Upper lobe of left lung (tissue), 6 donors: ENCODE results near the gene ART4. TPM values are rescaled to one million over a fixed set of nuclear protein-coding genes. Genes with fewer than 3 reads are reported as not detected.

ENCODE experiments used
- ATAC-seq, 2 donors: fragments of 200-7000 bp; cut with Tn5 transposase; one replicate each; pipeline ENCODE4 v1.9.1; 2022; ENCODE audit warnings: mild to moderate bottlenecking in 2 of 2, moderate library complexity in 2 of 2; ENCODE audit not compliant: low FRiP score in 2 of 2
- DNase-seq, 2 donors: peaks; one replicate each; pipeline ENCODE4 v3.0.0-alpha.2; 2019 to 2020
- H3K27ac ChIP-seq, 4 donors: fragments of 200-600 bp; sonication (generic); one replicate each; pipeline ENCODE4 v1.5.1; 2016 to 2019
- H3K27me3 ChIP-seq, 4 donors: fragments of 200-600 bp; sonication (generic); one replicate each; pipeline ENCODE4 v1.5.1; 2017 to 2019
- H3K36me3 ChIP-seq, 4 donors: fragments of 200-600 bp; sonication (generic); one replicate each; pipeline ENCODE4 v1.5.1; 2016 to 2019
- H3K4me1 ChIP-seq, 4 donors: fragments of 200-600 bp; sonication (generic); one replicate each; pipeline ENCODE4 v1.5.1; 2018 to 2019
- H3K4me3 ChIP-seq, 4 donors: fragments of 200-600 bp; sonication (generic); one replicate each; pipeline ENCODE4 v1.5.1; 2017 to 2019; ENCODE audit warnings: mild to moderate bottlenecking in 2 of 4, moderate library complexity in 1 of 4
- H3K9me3 ChIP-seq, 4 donors: fragments of 200-600 bp; sonication (generic); one replicate each; pipeline ENCODE4 v1.5.1; 2018 to 2019
- EP300 ChIP-seq, 4 donors: sonication (generic); formaldehyde crosslinking; IDR thresholded peaks; one replicate each; pipeline ENCODE4 v1.5.1; 2017; ENCODE audit warnings: antibody characterized with exemption in 4 of 4, control low read depth in 2 of 4
- POLR2A ChIP-seq, 4 donors: fragments of 450-650 bp; IDR thresholded peaks; one replicate each; pipeline ENCODE4 v1.5.1; 2016 to 2017; ENCODE audit warnings: antibody characterized with exemption in 4 of 4, mild to moderate bottlenecking in 2 of 4
- POLR2AphosphoS5 ChIP-seq, 2 donors: sonication (generic); formaldehyde crosslinking; IDR thresholded peaks; one replicate each; pipeline ENCODE4 v1.5.1; 2017; ENCODE audit warnings: antibody characterized with exemption in 2 of 2
- WGBS, 2 donors: methylation state at CpG; one replicate each; pipeline ENCODE4 v1.1.5; 2017 to 2018; 5-methylcytosine and 5-hydroxymethylcytosine counted together
- total RNA-seq, 6 donors: library from RNA; depleted of rRNA in 4 of 6; stranded (reverse); fragments of >200 nt in 4 of 6; gene quantifications; one replicate each; pipeline versions ENCODE4 v1.1.0 to v1.2.1, GENCODE V29; 2016 to 2021
- TF ChIP-seq, protein P1 (sequence below), 6 experiments: fragments of 450-650 bp in 4 of 6; fragments of 200-600 bp in 2 of 6; sonication (generic) in 2 of 6; IDR thresholded peaks; one replicate each; pipeline ENCODE4 v1.5.1; 2016 to 2019; ENCODE audit warnings: antibody characterized with exemption in 6 of 6
- donor health status: DM: no; HTN: no; CAD: no; lungs with moderate emphysema.
- donor health status: DM: no; HTN: yes; CAD: no; lungs with severe emphysema.

Gene ART4
- total RNA-seq, 6 donors from 2014 or later: 0.55 to 5.8 (median 2.1) TPM

DNA sequence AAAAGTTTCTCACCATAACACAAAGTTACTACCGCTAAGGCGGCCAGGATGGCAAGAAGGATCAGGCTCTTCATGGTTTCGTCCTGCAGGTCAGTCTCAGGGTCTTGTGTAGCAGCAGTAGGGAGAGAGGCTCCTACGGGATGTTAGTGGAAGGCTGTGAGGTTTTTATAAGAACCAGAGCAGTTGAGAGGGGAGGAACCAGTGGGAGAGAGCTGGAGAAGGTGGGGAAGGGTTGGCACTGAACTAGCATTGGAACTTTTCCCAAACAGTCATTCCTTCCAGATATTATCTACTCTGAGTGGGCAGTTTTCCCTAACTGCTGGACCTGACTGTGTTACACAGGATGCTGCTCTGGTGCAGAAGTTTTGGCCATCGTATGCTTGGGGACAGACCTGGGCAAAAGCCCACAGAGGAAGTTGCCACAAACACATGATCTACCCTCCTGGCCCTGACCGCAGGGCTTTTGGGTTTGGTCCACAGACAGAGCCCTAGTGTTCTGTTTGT is 42.4 kb upstream of the ART4 start, which contains the start of gene MGP:
Gene MGP (minus strand): TSS at position 137 of the 504 bp plus-strand sequence. CDS start 63 bp downstream, at position 74.
- peak; percentile 5 to 54 for TF ChIP-seq POLR2AphosphoS5 (IDR thresholded peaks at IDR 0.05)
- TF ChIP-seq, protein P1, sequence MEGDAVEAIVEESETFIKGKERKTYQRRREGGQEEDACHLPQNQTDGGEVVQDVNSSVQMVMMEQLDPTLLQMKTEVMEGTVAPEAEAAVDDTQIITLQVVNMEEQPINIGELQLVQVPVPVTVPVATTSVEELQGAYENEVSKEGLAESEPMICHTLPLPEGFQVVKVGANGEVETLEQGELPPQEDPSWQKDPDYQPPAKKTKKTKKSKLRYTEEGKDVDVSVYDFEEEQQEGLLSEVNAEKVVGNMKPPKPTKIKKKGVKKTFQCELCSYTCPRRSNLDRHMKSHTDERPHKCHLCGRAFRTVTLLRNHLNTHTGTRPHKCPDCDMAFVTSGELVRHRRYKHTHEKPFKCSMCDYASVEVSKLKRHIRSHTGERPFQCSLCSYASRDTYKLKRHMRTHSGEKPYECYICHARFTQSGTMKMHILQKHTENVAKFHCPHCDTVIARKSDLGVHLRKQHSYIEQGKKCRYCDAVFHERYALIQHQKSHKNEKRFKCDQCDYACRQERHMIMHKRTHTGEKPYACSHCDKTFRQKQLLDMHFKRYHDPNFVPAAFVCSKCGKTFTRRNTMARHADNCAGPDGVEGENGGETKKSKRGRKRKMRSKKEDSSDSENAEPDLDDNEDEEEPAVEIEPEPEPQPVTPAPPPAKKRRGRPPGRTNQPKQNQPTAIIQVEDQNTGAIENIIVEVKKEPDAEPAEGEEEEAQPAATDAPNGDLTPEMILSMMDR (IDR thresholded peaks at IDR 0.05): no peak
- TF ChIP-seq EP300 (IDR thresholded peaks at IDR 0.05): no peak
- peak in 3 of 4 donors; percentile 42 to 63 (median 61) for TF ChIP-seq POLR2A (IDR thresholded peaks at IDR 0.05)
- no peaks in the 10 kb centered on the region for H3K27me3 ChIP-seq
- 26 to 31% methylated on average over 6 of the region's 6 CpGs for WGBS, 2 donors
- H3K27ac ChIP-seq: peak within 1 kb of the TSS; percentile 36 to 78 (median 70)
- ATAC-seq (peak; percentile 87 to 91), DNase-seq (no peak)
- peak within 1 kb of the TSS in 3 of 4 donors; percentile 25 to 38 (median 31) for H3K4me3 ChIP-seq
- no peaks in the 10 kb centered on the region for H3K9me3 ChIP-seq
- H3K4me1 ChIP-seq: peaks cover 13 to 19% (median 18%) of the 10 kb centered on the region in 4 donors
- H3K36me3 ChIP-seq: no peaks in the 10 kb centered on the region

DNA sequence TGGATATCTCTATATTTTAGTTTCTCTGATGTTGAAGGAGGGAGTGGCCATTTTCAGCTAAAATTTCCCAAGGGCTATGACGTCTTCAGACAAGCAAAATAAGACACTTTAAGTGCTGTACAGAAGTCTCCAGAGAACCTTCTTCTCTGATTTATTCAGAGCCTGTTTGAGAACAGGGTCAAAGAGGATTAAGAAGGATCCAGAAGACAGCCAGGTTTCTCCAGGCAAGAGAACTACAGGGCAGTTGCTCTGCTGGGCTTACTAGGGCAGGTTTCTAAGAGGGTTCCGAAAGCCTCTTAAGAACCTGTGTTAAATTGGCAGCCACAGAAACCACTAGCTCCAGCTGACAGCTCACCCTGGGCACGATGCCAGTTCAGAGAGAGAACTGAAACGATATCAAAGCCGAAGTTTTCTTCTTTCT is 41.1 kb upstream of the ART4 start:
- peak in 1 of 2 donors; percentile 85 for DNase-seq
- peak; percentile 70 to 79 for ATAC-seq
- H3K4me3 ChIP-seq: peak overlapping the region in 3 of 4 donors; percentile 25 to 38 (median 31)
- WGBS, 2 donors: 0 to 1% methylated on average over 4 to 5 of the region's 5 CpGs
- H3K36me3 ChIP-seq: no peaks in the 10 kb centered on the region
- TF ChIP-seq POLR2AphosphoS5 (IDR thresholded peaks at IDR 0.05): peak in 1 of 2 donors; percentile 28
- TF ChIP-seq POLR2A (IDR thresholded peaks at IDR 0.05): no peak
- H3K9me3 ChIP-seq: no peaks in the 10 kb centered on the region
- no peaks in the 10 kb centered on the region for H3K27me3 ChIP-seq
- H3K4me1 ChIP-seq: peaks cover 13 to 19% (median 18%) of the 10 kb centered on the region in 4 donors
- H3K27ac ChIP-seq: peak overlapping the region; percentile 36 to 78 (median 70)

DNA sequence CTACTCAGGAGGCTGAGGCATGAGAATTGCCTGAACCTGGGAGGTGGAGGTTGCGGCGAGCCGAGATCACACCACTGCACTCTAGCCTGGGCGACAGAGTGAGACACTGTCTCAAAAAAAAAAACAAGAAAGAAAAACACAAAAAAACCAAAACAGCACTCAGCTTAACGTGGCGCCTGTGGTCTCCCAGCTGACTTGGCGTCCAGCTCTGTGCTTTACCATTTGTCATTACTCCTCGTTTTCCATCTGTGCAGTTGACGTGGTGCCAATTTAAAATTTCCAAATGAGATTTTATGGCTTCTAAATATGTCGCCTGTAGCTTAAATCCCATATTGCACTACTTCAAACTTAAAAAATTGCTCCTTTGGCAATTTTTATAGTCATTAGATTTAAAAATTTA is 40.4 kb upstream of the ART4 start:
- Histone ChIP-seq H3K9me3 (no peaks in the 10 kb centered on the region), H3K27ac (peak overlapping the region; percentile 36 to 78 (median 70)), H3K4me1 (peaks cover 13 to 19% (median 18%) of the 10 kb centered on the region in 4 donors), H3K36me3 (no peaks in the 10 kb centered on the region), H3K27me3 (no peaks in the 10 kb centered on the region), H3K4me3 (peak overlapping the region in 3 of 4 donors; percentile 25 to 38 (median 31))
- 73 to 78% methylated on average over 10 of the region's 10 CpGs for WGBS, 2 donors
- DNase-seq (no peak), ATAC-seq (no peak)
- TF ChIP-seq EP300 (IDR thresholded peaks at IDR 0.05) (no peak), POLR2AphosphoS5 (IDR thresholded peaks at IDR 0.05) (no peak), POLR2A (IDR thresholded peaks at IDR 0.05) (no peak)
- TF ChIP-seq, protein P1 (IDR thresholded peaks at IDR 0.05): no peak

DNA sequence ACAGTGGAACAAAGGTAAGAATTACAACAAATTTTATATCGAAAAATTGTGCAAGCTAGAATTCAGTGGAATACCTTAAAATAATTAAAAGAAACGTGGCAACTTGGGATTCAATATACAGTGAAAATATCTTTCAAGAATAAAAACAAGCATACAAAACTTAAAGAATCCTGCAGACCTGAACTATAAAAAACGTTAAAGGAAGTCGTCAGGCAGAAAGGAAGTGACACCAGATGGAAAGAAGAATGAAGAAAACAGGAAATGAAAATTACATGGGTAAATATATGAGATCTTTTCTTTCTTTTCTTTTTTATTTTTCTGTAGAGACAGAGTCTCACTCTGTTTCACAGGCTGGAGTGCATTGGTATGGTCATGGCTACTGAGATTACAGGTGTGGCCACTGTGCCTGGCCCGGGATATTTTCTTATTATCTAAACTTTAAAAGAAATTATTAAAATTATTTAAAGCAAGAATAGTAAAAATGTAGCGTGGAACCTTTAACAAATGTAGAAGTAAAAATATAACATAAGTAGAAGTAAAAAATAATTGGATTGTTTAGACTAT is 37.6 kb upstream of the ART4 start:
- no peaks in the 10 kb centered on the region for H3K36me3 ChIP-seq
- ATAC-seq (no peak), DNase-seq (no peak)
- TF ChIP-seq, protein P1 (IDR thresholded peaks at IDR 0.05): no peak
- no peak for TF ChIP-seq POLR2AphosphoS5 (IDR thresholded peaks at IDR 0.05)
- no peak for TF ChIP-seq POLR2A (IDR thresholded peaks at IDR 0.05)
- TF ChIP-seq EP300 (IDR thresholded peaks at IDR 0.05): no peak
- H3K9me3 ChIP-seq: no peaks in the 10 kb centered on the region
- WGBS, 2 donors: 74 to 77% methylated on average over 6 of the region's 6 CpGs
- peaks cover 7 to 12% (median 10%) of the 10 kb centered on the region in 4 donors for H3K4me1 ChIP-seq
- H3K27ac ChIP-seq: no peak overlapping the region
- no peaks in the 10 kb centered on the region for H3K27me3 ChIP-seq
- H3K4me3 ChIP-seq: no peak overlapping the region

DNA sequence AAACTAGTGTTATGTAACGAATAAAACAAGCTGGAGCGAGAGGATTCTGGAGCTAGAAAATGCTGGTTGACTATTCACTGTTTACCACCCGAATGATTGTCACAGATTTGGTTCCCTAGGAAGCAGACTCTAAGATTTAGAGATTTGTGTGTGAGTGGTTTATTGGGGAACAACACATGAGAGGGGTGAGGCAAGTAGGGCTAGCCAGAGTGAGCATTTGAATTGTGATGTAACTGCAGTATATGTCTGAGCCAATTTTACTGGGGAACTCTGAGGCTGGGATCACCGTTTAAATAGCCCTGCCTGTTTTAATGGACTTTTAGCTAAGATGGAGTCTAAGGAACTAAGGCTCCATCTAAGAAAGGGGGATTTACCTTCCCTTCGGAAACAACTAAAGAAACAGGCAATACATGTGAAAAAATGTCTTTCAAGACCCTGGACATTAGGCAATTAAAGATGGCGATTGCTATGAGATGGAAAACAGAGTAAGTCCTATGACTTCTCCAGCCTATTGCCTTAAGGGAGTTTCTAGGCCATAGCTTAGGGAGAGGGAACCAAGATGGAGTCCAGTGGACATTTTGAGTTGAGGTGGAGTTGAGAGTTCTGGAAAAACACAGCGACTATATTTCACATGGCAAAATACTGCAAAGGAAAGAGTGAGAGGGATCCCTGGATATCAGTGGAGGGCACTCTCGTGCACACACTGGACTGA is 36.1 kb upstream of the ART4 start:
- no peak for DNase-seq
- Histone ChIP-seq H3K9me3 (no peaks in the 10 kb centered on the region), H3K4me1 (peaks cover 0 to 4% (median 1%) of the 10 kb centered on the region in 4 donors), H3K27ac (no peak overlapping the region), H3K4me3 (no peak overlapping the region), H3K27me3 (no peaks in the 10 kb centered on the region), H3K36me3 (no peaks in the 10 kb centered on the region)
- TF ChIP-seq EP300 (IDR thresholded peaks at IDR 0.05) (no peak), POLR2A (IDR thresholded peaks at IDR 0.05) (no peak), POLR2AphosphoS5 (IDR thresholded peaks at IDR 0.05) (no peak)
- TF ChIP-seq, protein P1 (IDR thresholded peaks at IDR 0.05): no peak
- ATAC-seq: peak in 1 of 2 donors; percentile 44
- 90 to 92% methylated on average over 8 of the region's 8 CpGs for WGBS, 2 donors
